Left renal cortex interstitium (tissue), 4 donors: ENCODE measurements around the gene UCKL1. TPM values are rescaled to one million over a fixed set of nuclear protein-coding genes. Genes with fewer than 3 reads are reported as not detected.
"Not testable (repeated sequence)": the region's sequence is repeated elsewhere in the genome, so short reads cannot be mapped to it uniquely, and the experiment has no call there.

ENCODE experiments used
- DNase-seq, 4 donors: peaks; one replicate each; pipeline ENCODE4 v3.0.0-alpha.2; 2013; ENCODE audit warnings: low read depth in 4 of 4, low spot score in 2 of 4, missing footprints in 1 of 4
- polyA plus RNA-seq, 4 donors: library from polyadenylated mRNA; unstranded; fragments of 120-200 nt; gene quantifications; one replicate each; pipeline ENCODE4 v1.2.1, GENCODE V29; 2013; ENCODE audit not compliant: insufficient read length in 4 of 4

The UCKL1 gene
- polyA plus RNA-seq, 4 donors: 36.6 to 76.7 (median 57.0) TPM

GRCh38 chr20:63945031-63945658, 11.1 kb downstream of the UCKL1 start:
- no peak for DNase-seq

GRCh38 chr20:63944078-63944941, 11.9 kb downstream of the UCKL1 start:
- no peak for DNase-seq

- no peak for DNase-seq
These were observed 12.5 kb downstream of the UCKL1 start for GRCh38 chr20:63943808-63944077.

- no peak for DNase-seq
These were observed 13.0 kb downstream of the UCKL1 start for GRCh38 chr20:63942969-63943807.

- no peak for DNase-seq
These were observed 13.8 kb downstream of the UCKL1 start for GRCh38 chr20:63942250-63942951.

GRCh38 chr20:63941282-63942081, 14.7 kb downstream of the UCKL1 start:
- DNase-seq: no peak

GRCh38 chr20:63940472-63941266, 15.5 kb downstream of the UCKL1 start:
- DNase-seq: no peak

GRCh38 chr20:63940071-63940471, 16.1 kb downstream of the UCKL1 start:
- no peak for DNase-seq

- DNase-seq: no peak
These were observed 16.9 kb downstream of the UCKL1 start for GRCh38 chr20:63939061-63939935.

- DNase-seq: no peak
These were observed 18.6 kb downstream of the UCKL1 start for GRCh38 chr20:63937596-63937995.

- no peak for DNase-seq
These were observed 20.8 kb downstream of the UCKL1 start for GRCh38 chr20:63935447-63935846.

GRCh38 chr20:63934271-63935068, 21.7 kb downstream of the UCKL1 start:
- DNase-seq: no peak

- no peak for DNase-seq
These were observed 22.6 kb downstream of the UCKL1 start for GRCh38 chr20:63933646-63934045.

- no peak for DNase-seq
These were observed 23.5 kb downstream of the UCKL1 start for GRCh38 chr20:63932606-63933160.

GRCh38 chr20:63931735-63932134, 24.5 kb downstream of the UCKL1 start:
- no peak for DNase-seq

- no peak for DNase-seq
These were observed 25.2 kb downstream of the UCKL1 start for GRCh38 chr20:63930971-63931553.

GRCh38 chr20:63929473-63929883, 26.7 kb downstream of the UCKL1 start:
- DNase-seq: not testable (repeated sequence)
